ENCODE data around the gene ECE2. TPM values are rescaled to one million over a fixed set of nuclear protein-coding genes. Genes with fewer than 3 reads are reported as not detected.

ECE2 gene
- total RNA-seq, 1 experiment from 2014 or later, result not detected

DNA sequence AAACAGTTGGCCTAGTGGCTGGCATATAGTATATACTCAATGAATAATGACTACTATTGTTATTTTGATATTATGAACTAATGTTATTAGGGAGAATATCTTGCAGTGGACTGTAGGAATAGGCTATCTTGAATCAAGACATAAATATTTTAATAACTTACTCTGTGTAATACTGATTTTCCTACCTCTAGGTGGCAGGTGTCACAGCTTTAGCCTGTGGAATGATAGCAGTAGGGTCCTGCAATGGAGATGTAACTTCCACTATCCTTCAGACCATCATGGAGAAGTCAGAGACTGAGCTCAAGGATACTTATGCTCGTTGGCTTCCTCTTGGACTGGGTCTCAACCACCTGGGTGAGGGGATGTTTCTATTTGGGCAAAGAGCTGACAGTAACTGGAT lies 29.8 kb downstream of the ECE2 start:
- Histone ChIP-seq H3K27me3 (ENCODE audit: control insufficient read depth, insufficient read depth, low read length) (no peaks in the 10 kb centered on the region), H3K4me3 (ENCODE audit: low read depth in 2 of 2, low read length in 2 of 2) (no peak overlapping the region), H3K4me1 (ENCODE audit: control insufficient read depth, insufficient read depth, low read length) (peaks cover 2% of the 10 kb centered on the region; the same call in 1 of the 2 replicates), H3K36me3 (ENCODE audit: control insufficient read depth, insufficient read depth, low read length) (peaks cover 55% of the 10 kb centered on the region), H3K27ac (ENCODE audit: low read length) (no peak overlapping the region), H3K9me3 (ENCODE audit: control insufficient read depth, insufficient read depth, low read depth, low read length) (no peaks in the 10 kb centered on the region)
- ChIA-PET POLR2A (no interaction called here), CTCF (no interaction called here)
- in situ Hi-C loops (cut with HindIII; ENCODE audit: low pct_unique_long_range_greater_than_20kb, low sequenced_read_pairs), result no loop called here
- TF ChIP-seq, protein P1, sequence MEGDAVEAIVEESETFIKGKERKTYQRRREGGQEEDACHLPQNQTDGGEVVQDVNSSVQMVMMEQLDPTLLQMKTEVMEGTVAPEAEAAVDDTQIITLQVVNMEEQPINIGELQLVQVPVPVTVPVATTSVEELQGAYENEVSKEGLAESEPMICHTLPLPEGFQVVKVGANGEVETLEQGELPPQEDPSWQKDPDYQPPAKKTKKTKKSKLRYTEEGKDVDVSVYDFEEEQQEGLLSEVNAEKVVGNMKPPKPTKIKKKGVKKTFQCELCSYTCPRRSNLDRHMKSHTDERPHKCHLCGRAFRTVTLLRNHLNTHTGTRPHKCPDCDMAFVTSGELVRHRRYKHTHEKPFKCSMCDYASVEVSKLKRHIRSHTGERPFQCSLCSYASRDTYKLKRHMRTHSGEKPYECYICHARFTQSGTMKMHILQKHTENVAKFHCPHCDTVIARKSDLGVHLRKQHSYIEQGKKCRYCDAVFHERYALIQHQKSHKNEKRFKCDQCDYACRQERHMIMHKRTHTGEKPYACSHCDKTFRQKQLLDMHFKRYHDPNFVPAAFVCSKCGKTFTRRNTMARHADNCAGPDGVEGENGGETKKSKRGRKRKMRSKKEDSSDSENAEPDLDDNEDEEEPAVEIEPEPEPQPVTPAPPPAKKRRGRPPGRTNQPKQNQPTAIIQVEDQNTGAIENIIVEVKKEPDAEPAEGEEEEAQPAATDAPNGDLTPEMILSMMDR (IDR thresholded peaks at IDR 0.05), result peak; percentile 74
- TF ChIP-seq, protein P2, sequence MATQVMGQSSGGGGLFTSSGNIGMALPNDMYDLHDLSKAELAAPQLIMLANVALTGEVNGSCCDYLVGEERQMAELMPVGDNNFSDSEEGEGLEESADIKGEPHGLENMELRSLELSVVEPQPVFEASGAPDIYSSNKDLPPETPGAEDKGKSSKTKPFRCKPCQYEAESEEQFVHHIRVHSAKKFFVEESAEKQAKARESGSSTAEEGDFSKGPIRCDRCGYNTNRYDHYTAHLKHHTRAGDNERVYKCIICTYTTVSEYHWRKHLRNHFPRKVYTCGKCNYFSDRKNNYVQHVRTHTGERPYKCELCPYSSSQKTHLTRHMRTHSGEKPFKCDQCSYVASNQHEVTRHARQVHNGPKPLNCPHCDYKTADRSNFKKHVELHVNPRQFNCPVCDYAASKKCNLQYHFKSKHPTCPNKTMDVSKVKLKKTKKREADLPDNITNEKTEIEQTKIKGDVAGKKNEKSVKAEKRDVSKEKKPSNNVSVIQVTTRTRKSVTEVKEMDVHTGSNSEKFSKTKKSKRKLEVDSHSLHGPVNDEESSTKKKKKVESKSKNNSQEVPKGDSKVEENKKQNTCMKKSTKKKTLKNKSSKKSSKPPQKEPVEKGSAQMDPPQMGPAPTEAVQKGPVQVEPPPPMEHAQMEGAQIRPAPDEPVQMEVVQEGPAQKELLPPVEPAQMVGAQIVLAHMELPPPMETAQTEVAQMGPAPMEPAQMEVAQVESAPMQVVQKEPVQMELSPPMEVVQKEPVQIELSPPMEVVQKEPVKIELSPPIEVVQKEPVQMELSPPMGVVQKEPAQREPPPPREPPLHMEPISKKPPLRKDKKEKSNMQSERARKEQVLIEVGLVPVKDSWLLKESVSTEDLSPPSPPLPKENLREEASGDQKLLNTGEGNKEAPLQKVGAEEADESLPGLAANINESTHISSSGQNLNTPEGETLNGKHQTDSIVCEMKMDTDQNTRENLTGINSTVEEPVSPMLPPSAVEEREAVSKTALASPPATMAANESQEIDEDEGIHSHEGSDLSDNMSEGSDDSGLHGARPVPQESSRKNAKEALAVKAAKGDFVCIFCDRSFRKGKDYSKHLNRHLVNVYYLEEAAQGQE (IDR thresholded peaks at IDR 0.05; ENCODE audit: insufficient read depth in 1 of 2, low read depth in 2 of 2, low read length in 1 of 2), result no peak
- ATAC-seq (peak; percentile 71), DNase-seq (ENCODE audit: low read depth, low spot score) (no peak)
- no TSS peak for BruUV-seq (replicated peaks)
- intact Hi-C loops (cut with micrococcal nuclease; ENCODE audit: unreplicated experiment), result no loop called here

DNA sequence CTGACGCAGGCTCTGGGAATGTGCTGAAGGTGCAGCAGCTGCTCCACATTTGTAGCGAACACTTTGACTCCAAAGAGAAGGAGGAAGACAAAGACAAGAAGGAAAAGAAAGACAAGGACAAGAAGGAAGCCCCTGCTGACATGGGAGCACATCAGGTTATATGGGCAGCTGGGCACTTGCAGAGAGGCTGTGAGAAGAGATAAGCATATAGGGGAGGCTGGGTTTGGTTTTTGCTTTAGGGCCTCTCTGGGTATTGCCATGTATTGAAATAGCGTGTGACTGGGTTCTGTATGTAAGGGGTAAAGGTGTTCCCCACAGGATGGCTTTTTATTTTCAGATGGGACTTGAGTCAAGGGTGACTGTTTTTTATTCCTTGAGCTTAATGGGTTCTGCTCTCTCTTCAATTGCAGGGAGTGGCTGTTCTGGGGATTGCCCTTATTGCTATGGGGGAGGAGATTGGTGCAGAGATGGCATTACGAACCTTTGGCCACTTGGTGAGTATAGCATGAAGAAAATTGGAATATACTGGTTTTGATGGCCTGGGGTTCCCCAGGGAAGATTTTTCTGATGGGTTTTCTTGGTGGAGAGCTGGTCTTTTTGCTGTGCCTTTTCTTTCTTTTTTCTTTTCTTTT lies 30.6 kb downstream of the ECE2 start:
- Histone ChIP-seq H3K27ac (ENCODE audit: low read length) (no peak overlapping the region), H3K9me3 (ENCODE audit: control insufficient read depth, insufficient read depth, low read depth, low read length) (no peaks in the 10 kb centered on the region), H3K36me3 (ENCODE audit: control insufficient read depth, insufficient read depth, low read length) (peaks cover 48% of the 10 kb centered on the region), H3K27me3 (ENCODE audit: control insufficient read depth, insufficient read depth, low read length) (no peaks in the 10 kb centered on the region), H3K4me3 (ENCODE audit: low read depth in 2 of 2, low read length in 2 of 2) (no peak overlapping the region), H3K4me1 (ENCODE audit: control insufficient read depth, insufficient read depth, low read length) (no peaks in the 10 kb centered on the region)
- POLR2A ChIA-PET, result no interaction called here
- TF ChIP-seq, protein P1 (IDR thresholded peaks at IDR 0.05), result no peak
- TF ChIP-seq SIN3A (IDR thresholded peaks at IDR 0.05; ENCODE audit: borderline replicate concordance, insufficient read depth, low read depth, low read length) (no peak), TCF7L2 (IDR thresholded peaks at IDR 0.05; ENCODE audit: low read depth, low read length) (no peak), POLR2AphosphoS5 (IDR thresholded peaks at IDR 0.05; ENCODE audit: low read depth, low read length) (no peak)
- TF ChIP-seq, protein P2 (IDR thresholded peaks at IDR 0.05; ENCODE audit: insufficient read depth in 1 of 2, low read depth in 2 of 2, low read length in 1 of 2), result no peak
- in situ Hi-C loops (cut with HindIII; ENCODE audit: low pct_unique_long_range_greater_than_20kb, low sequenced_read_pairs) (no loop called here), intact Hi-C loops (cut with micrococcal nuclease; ENCODE audit: unreplicated experiment) (no loop called here)
- no TSS peak for BruUV-seq (replicated peaks)
- CTCF ChIA-PET, result no interaction called here
- ATAC-seq (no peak), DNase-seq (ENCODE audit: low read depth, low spot score) (no peak)
